Stimulated activated naive CD4-positive, alpha-beta T cell treated with Interleukin-2 at 50 U/mL for 16 hours (primary cell): ENCODE results near the gene RUFY1.
"Not testable (repeated sequence)": the region's sequence is repeated elsewhere in the genome, so short reads cannot be mapped to it uniquely, and the experiment has no call there.

Experiments used
- DNase-seq: peaks from one replicate; lab custom pipeline; 2025; lab: John Stamatoyannopoulos, UW

The RUFY1 gene

GRCh38 chr5:179534431-179534830, 15.9 kb upstream of the RUFY1 start:
- DNase-seq, result no peak

GRCh38 chr5:179536676-179537075, 13.7 kb upstream of the RUFY1 start:
- no peak for DNase-seq

GRCh38 chr5:179542170-179542569, 8.2 kb upstream of the RUFY1 start:
- DNase-seq, result no peak

- DNase-seq, result not testable (repeated sequence)
Observed at GRCh38 chr5:179543275-179543674, 7.1 kb upstream of the RUFY1 start.

GRCh38 chr5:179553006-179553405, 2.7 kb downstream of the RUFY1 start:
- DNase-seq, result no peak

GRCh38 chr5:179553875-179554274, 3.5 kb downstream of the RUFY1 start:
- no peak for DNase-seq

GRCh38 chr5:179554981-179555380, 4.6 kb downstream of the RUFY1 start:
- no peak for DNase-seq

- not testable (repeated sequence) for DNase-seq
Observed at GRCh38 chr5:179558261-179558799, 8.0 kb downstream of the RUFY1 start.

- no peak for DNase-seq
Observed at GRCh38 chr5:179558932-179559283, 8.6 kb downstream of the RUFY1 start.

GRCh38 chr5:179559284-179560252, 9.2 kb downstream of the RUFY1 start:
- DNase-seq, result peak; percentile 87

GRCh38 chr5:179564526-179564925, 14.2 kb downstream of the RUFY1 start:
- DNase-seq, result no peak

- no peak for DNase-seq
Observed at GRCh38 chr5:179568721-179569120, 18.4 kb downstream of the RUFY1 start.

GRCh38 chr5:179572386-179572785, 22.0 kb downstream of the RUFY1 start:
- DNase-seq, result no peak

- DNase-seq, result no peak
Observed at GRCh38 chr5:179577286-179577960, 27.1 kb downstream of the RUFY1 start.

- no peak for DNase-seq
Observed at GRCh38 chr5:179585941-179586401, 35.6 kb downstream of the RUFY1 start.

GRCh38 chr5:179588166-179588565, 37.8 kb downstream of the RUFY1 start:
- no peak for DNase-seq

GRCh38 chr5:179595916-179596315, 45.6 kb downstream of the RUFY1 start:
- DNase-seq, result no peak

- no peak for DNase-seq
Observed at GRCh38 chr5:179596421-179596820, 46.1 kb downstream of the RUFY1 start.

- DNase-seq, result no peak
Observed at GRCh38 chr5:179599100-179599499, 48.7 kb downstream of the RUFY1 start.

- DNase-seq, result no peak
Observed at GRCh38 chr5:179599566-179599965, 49.2 kb downstream of the RUFY1 start.

GRCh38 chr5:179599973-179600372, 49.6 kb downstream of the RUFY1 start:
- no peak for DNase-seq

- DNase-seq, result no peak
Observed at GRCh38 chr5:179601871-179602625, 51.7 kb downstream of the RUFY1 start.
